HG03108 (cell line): ENCODE measurements around the gene GDF9.

Experiments used
- ATAC-seq: cut with Tn5 transposase; IDR thresholded peaks from one replicate; pipeline ENCODE4 v1.9.1; 2021; ENCODE audit warnings: moderate library complexity; ENCODE audit not compliant: unreplicated experiment

Gene GDF9

GRCh38 chr5:132822650-132823480, 43.4 kb downstream of the GDF9 start:
- ATAC-seq, result no peak

- ATAC-seq, result no peak
Measured at GRCh38 chr5:132821791-132822190, 44.5 kb downstream of the GDF9 start.

- ATAC-seq, result no peak
Measured at GRCh38 chr5:132821350-132821749, 44.9 kb downstream of the GDF9 start.

GRCh38 chr5:132820162-132820754, 46.0 kb downstream of the GDF9 start:
- peak; percentile 56 for ATAC-seq

GRCh38 chr5:132819468-132819867, 46.8 kb downstream of the GDF9 start:
- no peak for ATAC-seq

- no peak for ATAC-seq
Measured at GRCh38 chr5:132817011-132817410, 49.3 kb downstream of the GDF9 start.

GRCh38 chr5:132816554-132816953, 49.7 kb downstream of the GDF9 start:
- no peak for ATAC-seq

- no peak for ATAC-seq
Measured at GRCh38 chr5:132816083-132816482, 50.2 kb downstream of the GDF9 start.

- no peak for ATAC-seq
Measured at GRCh38 chr5:132815454-132815853, 50.8 kb downstream of the GDF9 start.

GRCh38 chr5:132814503-132815294, 51.6 kb downstream of the GDF9 start:
- no peak for ATAC-seq

- ATAC-seq, result no peak
Measured at GRCh38 chr5:132813599-132814502, 52.4 kb downstream of the GDF9 start.

GRCh38 chr5:132812781-132813598, 53.3 kb downstream of the GDF9 start, which contains the start of gene SOWAHA:
SOWAHA (plus strand) TSS chr5:132813302; CDS start chr5:132813622, 320 bp downstream.
- no peak for ATAC-seq

GRCh38 chr5:132812123-132812765, 54.0 kb downstream of the GDF9 start:
- ATAC-seq, result no peak
